ENCODE measurements around the gene DLGAP1.

The DLGAP1 gene

GRCh38 chr18:4237664-4238041, 217.5 kb downstream of the DLGAP1 start:
- DNase-seq: no peak

GRCh38 chr18:4236940-4237663, 218.0 kb downstream of the DLGAP1 start:
- no peak for DNase-seq

- DNase-seq: no peak
These were observed 221.6 kb downstream of the DLGAP1 start for GRCh38 chr18:4233468-4233867.

GRCh38 chr18:4232656-4233055, 222.5 kb downstream of the DLGAP1 start:
- DNase-seq: no peak

GRCh38 chr18:4231260-4231659, 223.8 kb downstream of the DLGAP1 start:
- DNase-seq: no peak

- no peak for DNase-seq
These were observed 224.5 kb downstream of the DLGAP1 start for GRCh38 chr18:4230450-4231168.

- no peak for DNase-seq
These were observed 230.9 kb downstream of the DLGAP1 start for GRCh38 chr18:4224031-4224704.

GRCh38 chr18:4211111-4211837, 243.8 kb downstream of the DLGAP1 start:
- DNase-seq: no peak

- no peak for DNase-seq
These were observed 246.7 kb downstream of the DLGAP1 start for GRCh38 chr18:4208366-4208765.

- DNase-seq: no peak
These were observed 247.6 kb downstream of the DLGAP1 start for GRCh38 chr18:4207383-4207985.

- no peak for DNase-seq
These were observed 250.7 kb downstream of the DLGAP1 start for GRCh38 chr18:4204438-4204720.

- no peak for DNase-seq
These were observed 251.3 kb downstream of the DLGAP1 start for GRCh38 chr18:4203568-4204437.

- no peak for DNase-seq
These were observed 254.7 kb downstream of the DLGAP1 start for GRCh38 chr18:4200399-4200798.

GRCh38 chr18:4198956-4199355, 256.2 kb downstream of the DLGAP1 start:
- no peak for DNase-seq

- DNase-seq: no peak
These were observed 258.8 kb downstream of the DLGAP1 start for GRCh38 chr18:4196351-4196750.

GRCh38 chr18:4193086-4193485, 262.0 kb downstream of the DLGAP1 start:
- no peak for DNase-seq

GRCh38 chr18:4181882-4182568, 273.1 kb downstream of the DLGAP1 start:
- no peak for DNase-seq

- no peak for DNase-seq
These were observed 274.0 kb downstream of the DLGAP1 start for GRCh38 chr18:4181086-4181485.

- no peak for DNase-seq
These were observed 282.7 kb downstream of the DLGAP1 start for GRCh38 chr18:4172196-4173100.

- DNase-seq: no peak
These were observed 297.8 kb downstream of the DLGAP1 start for GRCh38 chr18:4157352-4157751.

Measured in fibroblast of skin of scalp (primary cell).